HepG2 (cell line): ENCODE measurements around the gene FANCE. TPM values are rescaled to one million over a fixed set of nuclear protein-coding genes. Genes with fewer than 3 reads are reported as not detected.

Source experiments
- ARNT2 ChIP-seq: sonication (generic); formaldehyde crosslinking; IDR thresholded peaks from 2 replicates; pipeline ENCODE4 v1.8.0; 2022; ENCODE audit warnings: mild to moderate bottlenecking, low read depth, missing genetic modification reagents, moderate library complexity
- E2F1 ChIP-seq: sonication (generic); formaldehyde crosslinking; IDR thresholded peaks from 2 replicates; pipeline ENCODE4 v1.5.0; 2020; ENCODE audit warnings: missing genetic modification reagents
- HES4 ChIP-seq: sonication (generic); formaldehyde crosslinking; IDR thresholded peaks from 2 replicates; pipeline ENCODE4 v1.9.0; 2021; ENCODE audit warnings: mild to moderate bottlenecking, missing genetic modification reagents, borderline replicate concordance
- MYC ChIP-seq: sonication (generic); formaldehyde crosslinking; IDR thresholded peaks from 2 replicates; pipeline ENCODE4 v1.9.0; 2021; ENCODE audit warnings: missing genetic modification reagents, borderline replicate concordance
- NFE2L2 ChIP-seq: fragments of 150-350 bp; IDR thresholded peaks from 2 replicates; pipeline ENCODE4 v1.6.1; 2014; ENCODE audit warnings: low read length
- NFYB ChIP-seq: sonication (generic); formaldehyde crosslinking; IDR thresholded peaks from 2 replicates; pipeline ENCODE4 v1.4.0; 2020; ENCODE audit warnings: missing genetic modification reagents
- THAP11 ChIP-seq: IDR thresholded peaks from 2 replicates; pipeline ENCODE4 v1.6.1; 2016; ENCODE audit warnings: missing biosample characterization, missing genetic modification reagents
- U2AF1 ChIP-seq: fragments of 200-400 bp; formaldehyde crosslinking; optimal IDR thresholded peaks from 2 replicates; pipeline ENCODE3; 2017; ENCODE audit warnings: mild to moderate bottlenecking, low read depth, low read length
- UBTF ChIP-seq: sonication (generic); formaldehyde crosslinking; IDR thresholded peaks from 2 replicates; pipeline ENCODE4 v1.4.0; 2020; ENCODE audit warnings: mild to moderate bottlenecking, missing genetic modification reagents
- ZBED4 ChIP-seq: sonication (generic); formaldehyde crosslinking; IDR thresholded peaks from 2 replicates; pipeline ENCODE4 v1.4.0; 2020; ENCODE audit warnings: missing genetic modification reagents, borderline replicate concordance
- ZBTB25 ChIP-seq: IDR thresholded peaks from 2 replicates; pipeline ENCODE4 v1.6.1; 2018; ENCODE audit warnings: missing genetic modification reagents
- ZHX2 ChIP-seq, 2 experiments: sonication (generic) in 1 of 2; formaldehyde crosslinking in 1 of 2; IDR thresholded peaks; 2 replicates each; pipeline versions ENCODE4 v1.6.1 to v1.9.0; 2014 to 2022; ENCODE audit warnings: antibody characterized with exemption in 1 of 2, borderline replicate concordance in 1 of 2, inconsistent platforms in 1 of 2, low read depth in 1 of 2, missing genetic modification reagents in 1 of 2
- ZNF30 ChIP-seq: sonication (generic); formaldehyde crosslinking; IDR thresholded peaks from 2 replicates; pipeline ENCODE4 v1.5.0; 2020; ENCODE audit warnings: mild to moderate bottlenecking, missing genetic modification reagents
- polyA plus RNA-seq, 8 experiments: library from polyadenylated mRNA; depleted of rRNA in 3 of 8; stranded (reverse) in 7 of 8; unstranded in 1 of 8; fragments of >200 nt; fragmentation: Illumina TruSeq in 4 of 8; extraction: Trizol in 4 of 8; gene quantifications; 2 replicates each; pipeline versions ENCODE4 v1.2.1 to v1.2.3, GENCODE V29; 2011 to 2016; ENCODE audit warnings: low read depth in 4 of 8, missing spikeins in 1 of 8, mixed read lengths in 1 of 8; ENCODE audit not compliant: insufficient read depth in 1 of 8
- total RNA-seq, 5 experiments: library from RNA; depleted of rRNA; stranded (reverse); fragments of >200 nt; fragmentation: Illumina TruSeq; extraction: Trizol; gene quantifications; 2 replicates each; pipeline ENCODE4 v1.2.3, GENCODE V29; 2016; ENCODE audit warnings: low read depth in 1 of 5

Gene FANCE
- total and polyA plus RNA-seq, 2 of the 13 experiments (the other 11 are each of a cell fraction or from before 2014, with no cell fraction given), result 7.1 to 11.2 TPM

GRCh38 chr6:35473075-35473849 lies 21.1 kb downstream of the FANCE start (continued):
- peak; percentile 22; the same call in 1 of the 2 replicates for TF ChIP-seq ZBTB25 (CRISPR knock-in tag)
- peak; percentile 66 for TF ChIP-seq U2AF1
- TF ChIP-seq UBTF (CRISPR knock-in tag), result peak; percentile 26; the same call in 1 of the 2 replicates
- TF ChIP-seq HES4 (CRISPR knock-in tag), result no peak
- TF ChIP-seq NFYB, result no peak
- TF ChIP-seq ZHX2 (IDR thresholded peaks at IDR 0.05; ENCODE audit: low read depth), result no peak
- no peak for TF ChIP-seq ZHX2 (CRISPR knock-in tag; IDR thresholded peaks at IDR 0.05; ENCODE audit: borderline replicate concordance)
- TF ChIP-seq ZBED4, result no peak
- TF ChIP-seq E2F1 (CRISPR knock-in tag), result no peak
- 0 out of 2 replicates have a peak, but pooled peaks have one; percentile 9 for TF ChIP-seq THAP11
- peak; percentile 51; the same call in 1 of the 2 replicates for TF ChIP-seq ARNT2 (CRISPR knock-in tag)
- 0 out of 2 replicates have a peak, but pooled peaks have one; percentile 28 for TF ChIP-seq MYC (CRISPR knock-in tag)
- no peak for TF ChIP-seq ZNF30 (CRISPR knock-in tag)
- no peak for TF ChIP-seq NFE2L2
